NCI-H2107 treated with DMSO at 0.1 percent for 48 hours (cell line): ENCODE results near the gene UCKL1.
"Not testable (repeated sequence)": the region's sequence is repeated elsewhere in the genome, so short reads cannot be mapped to it uniquely, and the experiment has no call there.

ENCODE experiments used
- DNase-seq: peaks from one replicate; lab custom pipeline; 2025; ENCODE audit not compliant: unreplicated experiment; lab: John Stamatoyannopoulos, UW

UCKL1 gene

DNA sequence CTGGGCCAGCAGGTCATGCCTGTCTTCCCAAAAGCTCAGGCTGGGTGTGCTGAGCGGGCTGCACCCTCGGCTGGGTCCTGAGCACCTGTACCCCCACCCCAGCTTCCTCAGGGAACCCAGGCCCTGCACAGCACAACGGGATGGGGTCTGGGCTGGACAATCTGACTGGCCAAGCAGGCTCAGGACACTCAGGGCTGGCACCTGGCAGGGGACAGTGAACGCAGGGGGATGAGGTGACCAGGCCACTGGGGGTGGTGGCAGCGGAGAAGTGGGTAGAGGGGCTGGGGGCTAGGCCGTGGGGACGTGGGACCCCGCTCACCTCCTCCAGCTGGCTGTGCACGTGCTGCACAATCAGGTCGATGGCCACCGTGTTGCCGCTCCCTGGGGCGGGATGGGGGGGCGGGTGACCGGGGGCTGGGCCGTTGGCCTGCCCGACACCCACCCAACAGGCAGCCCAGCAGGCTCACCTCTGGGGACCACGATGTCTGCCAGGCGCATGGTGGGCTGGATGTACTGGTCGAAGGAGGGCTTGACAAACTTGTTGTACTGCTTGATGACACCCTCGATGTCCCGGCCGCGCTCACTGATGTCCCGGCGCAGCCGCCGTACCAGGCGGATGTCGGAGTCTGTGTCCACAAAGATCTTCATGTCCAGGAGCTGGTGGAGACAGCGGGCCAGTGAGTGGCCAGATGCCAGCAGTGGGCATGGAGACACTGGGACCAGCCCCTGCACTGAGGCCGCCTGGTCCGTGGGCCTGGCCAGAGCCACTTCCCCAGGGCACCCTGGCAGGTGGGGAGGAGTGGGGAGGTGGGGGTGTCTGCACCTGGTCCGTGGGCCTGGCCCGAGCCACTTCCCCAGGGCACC, 11.9 kb downstream of the UCKL1 start:
- no peak for DNase-seq

DNA sequence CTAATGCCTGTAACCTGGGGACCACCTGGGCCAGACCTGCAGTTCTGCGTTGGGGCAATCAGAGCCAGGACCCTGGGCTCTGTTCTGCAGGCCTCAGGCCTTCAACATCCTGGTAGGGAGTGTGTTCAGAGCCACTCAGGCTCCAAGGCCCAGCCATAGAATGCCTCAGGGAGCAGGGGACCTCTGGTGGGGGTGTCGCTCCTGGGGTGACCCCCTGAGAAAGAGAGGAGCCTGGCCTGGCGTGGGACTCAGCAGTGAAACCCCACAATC, 12.5 kb downstream of the UCKL1 start:
- DNase-seq, result no peak

DNA sequence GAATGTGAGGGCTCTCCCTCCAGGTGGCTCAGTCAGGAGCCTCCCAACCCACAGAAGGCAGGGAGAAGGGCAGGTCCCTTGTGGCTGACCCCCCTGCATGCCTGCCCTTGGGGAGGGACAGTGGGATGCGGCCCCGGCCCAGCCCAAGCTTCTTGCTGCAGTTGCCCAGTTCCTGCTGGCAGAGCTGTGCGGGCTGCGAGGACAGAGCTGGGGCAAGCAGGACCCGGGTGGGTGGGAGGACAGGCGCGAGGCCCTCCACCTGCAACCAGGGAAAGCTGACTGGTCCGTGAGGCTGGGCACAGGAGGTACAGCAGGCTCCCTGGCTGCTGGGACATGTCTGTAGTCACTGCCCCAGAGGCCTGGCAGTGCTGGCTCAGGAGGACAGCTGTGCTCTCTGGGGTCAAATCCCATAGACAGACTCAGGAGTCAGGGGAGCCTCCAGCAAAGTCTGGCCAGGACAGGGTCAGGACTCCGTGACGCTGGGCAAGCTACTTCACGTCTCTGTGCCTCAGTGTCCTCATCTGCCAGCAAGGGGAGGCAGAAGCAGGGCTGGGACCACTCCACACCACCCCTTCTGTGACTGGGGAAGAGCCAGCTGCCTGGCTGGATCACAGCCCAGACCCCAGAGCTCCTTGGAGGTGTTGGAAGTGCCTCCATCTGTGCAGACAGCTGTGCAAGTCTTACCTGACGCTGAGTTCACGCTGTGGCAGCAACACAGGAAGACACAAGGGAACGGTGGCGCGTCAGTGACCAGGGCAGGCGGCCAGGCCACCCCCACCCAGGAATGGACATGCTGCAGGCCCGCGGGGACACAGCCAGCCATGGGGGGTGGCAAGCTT, 13.0 kb downstream of the UCKL1 start:
- DNase-seq, result no peak

DNA sequence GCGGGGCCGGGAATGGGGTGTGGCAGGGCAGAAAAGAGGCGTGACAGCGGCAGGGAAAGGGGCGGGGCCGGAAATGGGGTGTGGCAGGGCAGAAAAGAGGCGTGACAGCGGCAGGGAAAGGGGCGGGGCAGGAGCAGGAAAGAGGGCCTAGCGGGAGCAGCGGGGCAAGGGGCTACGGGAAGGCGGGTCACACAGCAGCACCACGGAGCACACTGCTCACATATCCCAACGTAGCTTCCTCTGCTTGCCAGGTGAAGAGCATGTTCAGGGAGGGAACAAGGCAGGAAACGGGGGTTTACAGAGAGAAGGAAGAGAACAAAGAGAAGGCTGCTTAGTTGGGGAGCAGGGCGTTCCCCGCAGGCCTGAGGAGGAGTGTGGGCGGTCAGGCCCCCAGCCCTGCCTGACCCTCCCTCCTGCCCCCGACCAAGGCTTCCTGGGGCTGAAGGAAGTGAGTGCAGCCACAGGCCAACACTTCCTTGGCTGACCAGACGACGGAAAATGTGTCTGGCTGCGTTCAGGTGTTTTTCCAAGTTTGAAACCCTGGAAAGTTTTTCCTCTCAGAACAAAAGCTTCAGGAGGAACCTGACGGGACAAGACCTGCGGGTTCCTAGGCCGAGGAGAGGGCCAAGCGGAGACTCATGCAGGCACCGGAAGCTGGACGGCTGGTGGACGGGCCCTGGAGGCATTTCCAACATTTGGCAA, 13.8 kb downstream of the UCKL1 start:
- DNase-seq, result no peak

DNA sequence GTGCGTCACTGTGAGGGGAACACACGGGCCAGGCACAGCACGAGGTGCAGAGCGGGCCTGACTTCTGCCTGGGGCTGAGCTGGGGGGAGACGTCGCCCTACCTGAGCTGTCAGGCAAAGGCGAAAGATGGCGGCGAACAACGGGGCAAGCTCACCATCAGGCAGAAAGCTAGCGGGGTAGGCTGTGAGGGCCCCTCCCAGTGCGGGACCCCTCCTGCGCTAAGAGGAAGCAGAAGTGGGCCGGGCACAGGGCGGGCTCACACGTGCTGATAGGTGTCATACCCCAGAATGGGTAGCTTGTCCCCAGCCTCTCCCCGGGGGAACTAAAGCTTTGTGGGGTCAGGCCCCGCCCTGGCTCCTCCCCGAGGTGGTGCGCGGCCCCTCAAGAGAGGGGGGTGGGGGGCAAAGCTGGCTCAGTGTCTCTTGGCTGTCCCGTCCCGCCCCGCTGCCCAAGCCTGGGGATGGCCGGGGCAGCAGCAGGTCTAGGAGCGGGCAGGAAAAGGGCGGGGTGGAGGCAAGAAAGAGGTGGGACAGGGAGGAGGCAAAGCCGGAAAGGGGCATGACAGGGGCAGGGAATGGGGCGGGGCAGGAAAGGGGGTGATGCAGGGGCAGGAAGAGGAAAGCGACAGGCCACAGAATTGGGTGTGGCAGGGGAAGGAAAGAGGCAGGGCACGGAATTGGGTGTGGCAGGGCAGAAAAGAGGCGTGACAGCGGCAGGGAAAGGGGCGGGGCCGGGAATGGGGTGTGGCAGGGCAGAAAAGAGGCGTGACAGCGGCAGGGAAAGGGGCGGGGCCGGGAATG, 14.7 kb downstream of the UCKL1 start:
- no peak for DNase-seq

DNA sequence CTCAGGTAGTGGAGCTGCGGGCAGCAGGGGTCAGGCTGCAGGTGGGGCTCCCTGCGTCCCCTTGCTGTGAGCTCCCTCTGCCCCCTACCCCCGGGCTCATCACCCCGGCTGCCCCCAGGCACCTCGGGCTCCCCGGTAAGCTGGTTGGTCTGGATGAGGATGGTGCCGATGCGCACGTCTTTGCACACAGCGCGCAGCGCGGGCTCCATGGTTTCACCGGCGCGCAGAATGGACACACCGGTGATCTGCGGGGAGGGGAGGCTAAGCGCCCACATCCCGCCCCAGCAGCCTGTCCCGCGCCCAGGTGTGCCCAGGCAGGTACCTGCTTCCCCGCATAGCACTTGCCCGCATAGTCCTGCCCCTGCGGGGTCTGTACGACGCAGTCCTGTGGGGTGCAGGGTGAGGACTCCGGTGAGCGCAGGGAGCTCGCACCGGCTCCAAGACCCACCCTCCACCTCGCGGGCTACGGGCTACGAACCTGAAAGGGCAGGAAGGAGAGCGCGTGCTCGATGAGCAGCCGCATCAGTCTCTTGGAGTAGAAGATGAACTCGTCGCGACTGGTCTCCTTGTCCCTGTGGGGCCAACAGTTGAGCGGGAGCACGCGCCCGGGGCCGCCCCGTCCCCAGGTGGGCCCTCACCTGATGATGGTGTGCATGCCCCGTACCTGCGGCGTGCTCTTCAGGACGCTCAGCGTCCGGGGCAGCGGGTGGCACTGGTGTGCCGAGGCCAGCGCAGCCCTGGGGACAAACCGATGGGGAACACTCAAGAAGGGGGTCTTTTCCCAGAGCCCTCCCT, 15.5 kb downstream of the UCKL1 start:
- DNase-seq, result no peak

DNA sequence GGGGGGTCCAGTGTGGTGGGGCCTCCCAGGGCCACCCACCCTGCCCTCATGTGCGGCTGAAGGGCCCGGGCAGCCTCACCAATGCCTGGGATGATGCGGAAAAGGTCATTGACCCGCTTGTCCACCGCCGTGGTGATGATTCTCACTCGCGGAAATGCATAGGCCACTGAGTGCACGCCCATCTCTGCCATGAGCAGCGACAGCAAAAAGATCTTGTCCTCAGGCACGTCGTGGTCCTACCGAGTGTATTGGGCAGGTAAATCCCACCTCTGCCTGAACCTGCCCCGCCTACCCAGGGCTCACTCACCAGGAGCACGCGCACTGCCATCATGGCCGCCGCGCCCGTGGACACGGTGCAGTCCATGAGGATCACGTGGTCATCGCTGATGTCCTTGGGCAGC, 16.1 kb downstream of the UCKL1 start:
- DNase-seq, result no peak

DNA sequence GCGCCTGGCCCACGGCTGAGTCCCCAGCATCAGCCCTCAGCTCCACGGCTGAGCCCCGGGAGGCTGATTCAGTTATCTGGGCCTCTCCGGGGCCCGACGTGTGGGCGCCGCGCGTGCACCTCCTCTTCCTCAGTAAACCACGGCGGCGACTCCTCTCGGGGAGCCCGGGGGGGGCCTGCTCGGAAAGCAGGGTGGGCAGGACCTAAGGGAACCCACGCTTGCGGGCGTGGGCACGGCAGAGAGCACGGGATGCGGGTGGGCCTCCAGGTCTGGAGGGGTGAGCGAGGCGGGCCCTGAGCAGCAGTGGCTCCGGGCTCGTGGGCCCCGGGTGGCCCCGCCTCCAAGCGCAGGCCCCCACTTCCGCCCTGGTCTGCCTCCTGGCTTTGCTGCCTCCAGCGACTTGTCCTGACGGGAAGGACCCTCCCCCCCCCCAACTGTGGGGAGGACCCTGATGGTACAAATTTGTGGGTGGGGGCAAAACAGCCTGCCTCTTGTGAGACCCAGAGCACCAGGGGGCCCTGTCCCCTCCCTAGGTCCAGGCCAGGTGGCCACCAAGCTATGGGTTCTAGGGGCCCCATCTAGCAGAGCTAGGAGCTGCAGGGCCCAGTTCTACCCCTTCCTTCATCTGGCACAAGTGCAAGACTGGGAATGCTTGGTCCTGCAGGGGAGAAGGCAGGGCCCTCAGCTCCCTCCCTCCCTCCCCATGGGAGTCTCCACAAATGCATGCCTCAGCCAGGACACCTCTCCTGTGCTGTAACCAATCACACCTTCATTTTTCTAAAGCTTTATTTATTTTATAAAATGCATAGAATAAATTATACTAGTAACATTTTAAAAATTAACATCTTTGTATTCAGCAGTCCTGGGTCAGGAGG, 16.9 kb downstream of the UCKL1 start:
- no peak for DNase-seq

DNA sequence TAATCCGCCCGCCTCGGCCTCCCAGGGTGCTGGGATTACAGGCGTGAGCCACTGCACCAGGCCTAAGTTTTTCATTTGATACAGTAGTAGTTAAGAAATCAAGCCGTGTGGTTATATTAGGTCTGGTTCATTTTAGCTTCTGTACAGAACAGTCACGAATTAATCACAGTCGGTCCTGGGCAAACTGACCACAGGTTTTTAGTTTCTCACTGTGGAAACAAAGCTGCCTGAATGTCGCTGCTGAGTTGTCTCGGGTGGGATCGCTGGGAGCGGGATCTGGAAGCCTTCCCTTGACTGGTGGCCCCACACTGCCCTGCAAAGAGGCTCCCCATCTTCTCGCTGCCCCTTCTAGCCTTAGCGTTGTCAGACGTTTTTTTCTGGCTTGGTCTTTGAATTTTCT, 18.6 kb downstream of the UCKL1 start:
- no peak for DNase-seq

DNA sequence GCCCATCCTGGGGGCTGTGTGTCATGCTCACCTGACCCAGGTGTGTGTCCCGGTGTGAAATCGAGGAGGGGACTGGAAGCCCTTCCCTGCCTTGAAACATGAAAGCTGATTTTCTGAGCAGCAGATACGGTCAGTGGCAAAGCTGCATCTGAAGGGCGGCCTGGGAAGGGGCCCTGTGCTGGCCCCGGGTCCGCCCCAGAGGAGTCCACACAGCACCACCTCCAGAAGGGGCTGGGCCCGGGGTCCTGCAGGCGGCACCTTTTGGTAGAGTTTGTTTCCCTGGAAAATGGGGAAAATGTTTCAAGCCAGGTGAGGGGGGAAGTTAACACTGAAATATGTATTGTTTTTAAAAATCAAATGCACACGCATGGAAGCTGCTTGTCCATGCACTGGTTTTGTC, 20.8 kb downstream of the UCKL1 start:
- no peak for DNase-seq

DNA sequence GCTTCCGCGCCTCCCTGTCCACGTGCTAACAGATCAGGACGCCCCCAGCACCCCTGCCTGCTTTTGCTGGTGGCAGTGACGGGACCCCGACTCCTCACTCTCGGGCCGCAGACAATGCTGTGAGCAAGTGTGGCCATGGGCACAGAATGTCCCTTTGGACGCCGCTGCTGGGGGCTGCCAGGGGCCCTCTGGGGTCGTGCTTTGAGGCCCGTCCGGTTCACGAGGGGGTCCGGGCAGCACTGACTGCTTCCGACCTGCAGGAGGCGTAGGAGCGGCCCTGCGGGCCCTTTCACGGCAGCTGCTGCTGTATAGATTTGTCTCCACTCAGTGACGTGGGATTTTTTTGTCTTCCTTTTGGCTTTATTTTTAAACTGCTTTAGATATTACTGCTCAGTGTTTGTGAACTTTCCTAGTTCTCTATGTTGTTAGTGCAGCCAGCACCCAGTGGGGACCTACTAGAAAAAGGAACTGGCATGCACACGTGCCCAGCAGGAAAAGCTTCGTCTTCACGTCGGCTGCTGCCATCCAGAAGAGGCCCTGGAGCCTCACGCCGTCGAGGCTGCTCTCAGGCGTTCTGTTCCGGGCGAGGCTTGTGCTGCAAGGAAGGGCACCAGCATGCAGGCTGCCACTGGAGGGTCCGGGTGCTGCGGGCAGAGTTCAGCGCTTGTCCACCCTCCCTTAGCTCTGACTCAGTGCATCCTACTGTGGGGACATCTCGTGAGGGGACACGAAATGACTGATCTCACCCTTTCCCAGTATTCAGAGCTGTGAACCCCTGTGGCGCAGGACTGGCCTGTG, 21.7 kb downstream of the UCKL1 start:
- no peak for DNase-seq

DNA sequence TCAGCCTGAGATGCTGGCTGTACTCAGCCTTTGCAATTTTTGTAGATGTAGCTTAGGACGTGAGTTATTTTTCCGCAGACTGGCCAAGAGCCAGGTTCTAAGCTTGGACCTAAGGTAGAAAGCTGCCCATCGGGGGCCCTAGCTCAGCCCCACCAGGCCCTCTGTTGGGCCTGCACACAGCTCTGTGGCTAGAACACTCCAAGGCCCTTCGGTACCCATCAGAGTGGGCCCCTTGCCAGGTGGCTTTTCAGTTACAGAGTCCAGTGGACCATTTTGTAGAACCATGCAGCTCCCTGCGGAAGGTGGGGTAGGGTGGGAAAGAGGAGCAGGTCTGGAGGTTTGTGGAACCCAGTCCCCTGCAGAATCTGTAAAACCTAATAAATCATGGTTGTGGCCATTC, 22.6 kb downstream of the UCKL1 start:
- DNase-seq, result no peak

DNA sequence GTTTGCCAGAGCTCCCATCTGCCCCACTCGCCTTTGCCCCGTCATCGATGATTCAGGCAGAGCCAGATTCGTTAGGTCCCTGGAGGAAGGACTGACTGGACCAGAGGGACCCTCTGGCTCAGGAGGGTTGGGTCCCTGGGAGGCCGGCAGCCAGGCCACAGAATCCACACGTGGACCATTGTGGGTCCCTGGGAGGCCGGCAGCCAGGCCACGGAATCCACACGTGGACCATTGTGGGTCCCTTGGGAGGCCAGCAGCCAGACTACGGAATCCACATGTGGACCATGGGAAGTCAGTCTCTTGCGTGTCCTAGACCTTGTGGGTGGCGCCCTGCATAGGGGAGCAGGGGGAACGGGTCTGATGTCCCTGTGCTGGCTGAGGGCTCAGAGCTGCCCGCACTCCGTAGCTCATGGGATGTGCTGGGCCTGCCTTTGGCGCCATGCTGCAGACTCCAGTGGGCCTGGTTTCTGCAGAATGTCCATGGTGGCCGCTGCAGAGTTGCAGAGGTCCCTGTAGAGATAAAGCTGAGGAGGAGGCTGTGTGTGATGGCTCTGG, 23.5 kb downstream of the UCKL1 start:
- DNase-seq, result no peak

DNA sequence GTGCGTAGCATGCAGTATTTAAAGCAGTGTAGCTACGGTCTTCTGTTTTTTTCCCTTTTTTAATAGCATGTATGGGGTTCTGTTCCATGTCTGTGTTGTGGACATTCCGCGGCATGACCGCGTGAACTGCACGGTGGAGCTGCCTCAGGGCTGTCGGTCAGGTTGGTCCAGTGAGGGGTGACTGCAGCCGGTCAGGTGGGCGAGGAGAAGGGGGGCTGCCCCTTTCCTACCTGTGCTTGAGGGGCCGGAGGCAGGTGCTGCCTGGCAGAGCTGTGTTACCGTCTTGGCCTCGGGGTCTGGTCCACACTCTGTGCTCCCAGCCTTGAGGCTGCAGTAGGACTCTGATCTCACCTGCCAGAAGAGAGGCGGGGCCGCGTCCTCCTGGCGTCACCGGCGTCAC, 24.5 kb downstream of the UCKL1 start:
- no peak for DNase-seq

DNA sequence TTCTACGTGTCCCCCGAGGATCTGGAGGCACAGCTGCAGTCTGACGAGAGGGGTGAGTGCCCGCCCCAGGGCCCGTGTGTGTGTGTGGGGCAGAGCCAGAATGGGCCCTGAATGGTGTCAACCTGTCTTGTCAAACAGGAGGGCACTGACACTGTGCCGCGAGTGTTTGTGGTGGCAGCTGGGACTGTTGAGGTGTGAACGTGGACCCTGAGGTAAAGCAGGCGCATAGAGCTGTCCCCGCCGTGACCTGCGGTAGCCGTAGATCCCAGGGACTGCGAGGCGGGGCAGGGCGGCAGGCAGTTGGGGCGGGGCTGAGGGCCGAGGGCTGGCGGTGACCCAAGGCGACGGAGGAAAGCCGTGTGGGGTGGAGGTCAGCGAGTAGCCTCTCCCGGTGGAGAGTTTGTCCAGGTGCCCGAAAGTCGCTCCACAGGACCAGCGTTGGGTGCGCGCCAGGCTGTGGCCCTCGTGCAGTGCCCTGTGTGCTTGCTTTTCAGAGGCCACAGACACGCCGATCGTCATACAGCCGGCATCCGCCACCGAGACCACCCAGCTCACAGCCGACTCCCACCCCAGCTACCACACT, 25.2 kb downstream of the UCKL1 start:
- no peak for DNase-seq

DNA sequence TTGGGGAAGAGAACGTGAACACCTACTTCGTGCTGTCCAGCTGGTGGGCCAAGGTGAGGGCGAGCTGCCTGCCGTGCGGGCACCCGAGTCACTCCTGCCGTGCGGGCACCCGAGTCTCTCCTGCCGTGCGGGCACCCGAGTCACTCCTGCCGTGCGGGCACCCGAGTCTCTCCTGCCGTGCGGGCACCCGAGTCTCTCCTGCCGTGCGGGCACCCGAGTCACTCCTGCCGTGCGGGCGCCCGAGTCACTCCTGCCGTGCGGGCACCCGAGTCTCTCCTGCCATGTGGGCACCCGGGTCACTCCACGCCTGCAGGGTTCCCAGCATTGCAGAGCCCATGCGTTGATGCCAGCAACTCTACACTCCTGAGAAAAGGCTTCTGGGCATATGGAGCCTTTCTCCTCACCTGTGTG, 26.7 kb downstream of the UCKL1 start:
- not testable (repeated sequence) for DNase-seq

DNA sequence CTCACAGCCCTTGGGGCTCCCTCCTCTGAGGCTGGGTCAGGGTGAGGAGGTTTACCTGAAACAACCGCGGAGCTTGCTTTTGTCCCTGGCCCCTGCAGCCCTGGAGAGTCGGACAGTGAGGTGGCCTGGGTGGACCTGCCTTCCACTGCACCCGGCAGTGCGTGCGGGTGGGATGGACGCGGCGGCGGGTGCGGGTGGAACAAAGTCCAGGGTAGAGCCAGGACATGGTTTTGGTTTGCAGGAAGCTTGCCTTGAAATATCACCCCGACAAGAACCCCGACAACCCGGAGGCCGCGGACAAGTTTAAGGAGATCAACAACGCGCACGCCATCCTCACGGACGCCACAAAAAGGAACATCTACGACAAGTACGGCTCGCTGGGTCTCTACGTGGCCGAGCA, 27.1 kb downstream of the UCKL1 start:
- DNase-seq, result no peak

DNA sequence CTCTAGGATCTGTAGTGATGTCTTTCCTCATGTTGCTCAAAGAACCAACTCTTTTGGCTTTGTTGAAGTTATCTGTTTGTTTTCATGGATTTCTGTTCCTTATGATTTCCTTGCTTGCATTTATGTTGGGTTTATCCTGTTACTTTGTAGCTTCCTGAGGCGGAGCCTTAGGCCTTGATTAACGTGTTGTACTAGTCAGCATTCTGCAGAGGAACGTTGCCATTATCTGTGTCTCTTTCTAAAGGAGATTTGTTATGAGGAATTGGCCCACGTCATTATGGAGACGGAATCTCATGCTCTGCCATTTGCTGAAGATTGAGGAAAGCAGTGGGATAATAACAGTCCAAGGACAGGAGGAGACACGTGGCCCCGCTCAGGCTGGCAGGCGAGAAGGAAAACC, 29.9 kb downstream of the UCKL1 start:
- DNase-seq, result no peak
